HG03432 (cell line): ENCODE measurements around the gene UGT1A3.

Source experiments
- ATAC-seq: cut with Tn5 transposase; IDR thresholded peaks from one replicate; pipeline ENCODE4 v1.9.1; 2021; ENCODE audit warnings: mild to moderate bottlenecking, moderate library complexity; ENCODE audit not compliant: unreplicated experiment

Gene UGT1A3

DNA sequence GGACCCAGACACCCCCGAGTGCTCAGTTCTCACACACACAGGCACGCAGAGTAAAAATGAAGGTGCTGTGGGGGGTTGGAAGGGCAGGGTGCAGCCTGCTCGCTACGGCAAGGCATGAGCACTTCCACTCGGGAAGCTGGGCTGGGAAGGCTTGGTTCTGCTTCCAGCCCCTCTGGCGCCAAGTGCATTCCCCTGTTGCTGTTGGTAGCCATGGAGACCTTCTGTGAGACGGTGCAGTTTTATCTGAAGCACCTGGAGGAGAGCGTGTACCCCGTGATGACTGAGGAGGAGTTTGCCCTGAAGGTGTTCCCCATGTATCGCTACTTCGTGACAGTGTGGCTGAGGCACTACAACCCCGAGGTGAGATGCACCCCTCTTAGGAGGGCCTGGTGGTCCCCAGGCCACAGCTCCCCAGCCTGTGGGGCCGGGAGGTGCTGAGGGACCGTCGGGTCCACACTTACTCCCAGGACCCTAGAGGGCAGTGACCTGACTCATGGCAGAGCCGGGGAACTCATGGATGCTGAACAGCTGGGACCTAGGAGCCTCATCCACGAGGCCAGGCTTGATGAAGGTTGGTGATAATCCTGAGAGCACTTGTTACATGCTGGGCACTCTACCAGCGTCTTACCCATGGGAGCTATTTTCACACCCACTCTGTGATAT lies 64.8 kb downstream of the UGT1A3 start:
- no peak for ATAC-seq

DNA sequence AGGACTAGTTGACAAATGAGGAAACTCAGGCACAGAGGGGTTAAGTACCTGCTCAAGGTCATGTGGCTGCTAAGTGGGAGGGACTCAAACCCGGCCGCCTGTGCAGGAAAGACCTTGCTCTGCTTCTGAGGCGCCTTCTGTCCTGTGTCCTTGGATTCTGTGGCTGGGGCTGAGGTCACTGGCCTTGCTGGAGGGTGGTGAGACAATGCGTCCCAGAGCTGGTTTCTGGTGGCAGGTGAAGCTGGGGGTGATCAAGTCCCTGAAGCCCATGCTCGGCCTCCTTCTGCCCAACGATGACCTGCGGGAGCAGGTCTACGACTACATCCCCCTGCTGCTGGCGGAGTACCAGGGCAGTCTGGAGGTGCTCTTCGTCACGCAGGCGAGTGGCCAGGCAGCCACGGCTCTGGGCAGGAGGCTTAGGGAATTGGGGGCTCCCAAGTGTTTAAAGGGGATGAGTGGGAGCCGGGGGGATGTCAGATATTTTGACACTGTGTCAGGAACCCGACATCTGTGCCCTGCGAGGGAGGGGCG lies 65.4 kb downstream of the UGT1A3 start:
- ATAC-seq, result no peak

- ATAC-seq, result no peak
Observed at GRCh38 chr2:233795735-233796171, 66.9 kb downstream of the UGT1A3 start.

- ATAC-seq, result no peak
Observed at GRCh38 chr2:233796254-233796653, 67.4 kb downstream of the UGT1A3 start.

DNA sequence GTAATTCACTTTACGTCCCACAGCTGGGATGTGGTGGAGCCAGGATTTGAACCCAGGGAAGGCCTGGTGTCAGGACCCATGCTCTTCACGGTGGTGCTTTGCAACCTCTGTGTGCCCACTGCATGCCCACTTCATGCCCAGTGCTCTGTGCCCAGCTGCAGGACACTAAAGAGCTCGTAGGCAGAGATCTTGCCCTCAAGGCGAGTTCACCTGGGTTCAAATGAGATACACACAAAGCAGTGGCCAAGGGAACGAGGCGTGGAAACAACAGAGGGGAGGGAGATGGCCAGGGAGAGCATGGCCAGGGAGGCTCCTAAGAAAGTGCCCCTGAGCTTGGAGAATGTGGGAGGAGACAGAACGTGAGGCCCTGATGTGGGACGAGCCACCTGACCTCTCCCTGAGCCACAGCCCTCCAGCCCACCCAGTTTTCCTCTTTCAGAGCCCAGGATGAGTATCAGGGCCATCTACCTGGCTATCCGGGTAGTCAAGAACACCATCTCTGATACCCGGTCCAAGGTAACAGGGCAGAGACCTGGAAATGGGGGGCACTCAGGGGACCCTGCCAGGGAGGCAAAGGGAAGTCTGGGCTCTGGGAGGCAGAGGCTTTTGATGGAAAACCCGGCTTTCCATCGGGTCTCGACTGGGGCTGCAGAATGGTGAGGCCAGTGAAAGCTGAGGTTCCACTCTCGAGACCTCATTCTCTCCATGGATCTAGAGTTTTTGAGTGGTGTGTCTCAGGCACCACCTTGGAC lies 69.7 kb downstream of the UGT1A3 start:
- no peak for ATAC-seq

- no peak for ATAC-seq
Observed at GRCh38 chr2:233799087-233799665, 70.3 kb downstream of the UGT1A3 start.

DNA sequence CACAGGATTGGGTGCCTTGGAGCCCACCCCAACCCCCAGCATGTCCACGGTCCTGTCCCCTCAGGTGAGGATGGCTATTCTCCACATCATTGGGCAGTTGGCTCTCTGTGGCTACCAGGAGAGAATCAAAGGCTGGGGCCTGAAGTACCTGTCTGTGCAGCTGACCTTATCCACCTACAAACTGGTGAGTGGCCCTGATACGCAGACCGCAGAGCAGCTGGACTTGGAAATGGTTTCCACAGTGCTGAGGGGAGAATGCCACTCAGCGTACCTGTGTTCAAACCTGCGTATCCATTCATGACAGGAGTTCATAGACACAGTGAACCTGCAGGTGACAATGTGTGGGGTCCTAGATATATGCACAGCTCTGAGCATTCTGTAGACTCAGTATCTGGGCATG lies 70.9 kb downstream of the UGT1A3 start:
- no peak for ATAC-seq

- ATAC-seq, result no peak
Observed at GRCh38 chr2:233800208-233800607, 71.4 kb downstream of the UGT1A3 start.

GRCh38 chr2:233801357-233802131 lies 72.7 kb downstream of the UGT1A3 start:
- ATAC-seq, result no peak

DNA sequence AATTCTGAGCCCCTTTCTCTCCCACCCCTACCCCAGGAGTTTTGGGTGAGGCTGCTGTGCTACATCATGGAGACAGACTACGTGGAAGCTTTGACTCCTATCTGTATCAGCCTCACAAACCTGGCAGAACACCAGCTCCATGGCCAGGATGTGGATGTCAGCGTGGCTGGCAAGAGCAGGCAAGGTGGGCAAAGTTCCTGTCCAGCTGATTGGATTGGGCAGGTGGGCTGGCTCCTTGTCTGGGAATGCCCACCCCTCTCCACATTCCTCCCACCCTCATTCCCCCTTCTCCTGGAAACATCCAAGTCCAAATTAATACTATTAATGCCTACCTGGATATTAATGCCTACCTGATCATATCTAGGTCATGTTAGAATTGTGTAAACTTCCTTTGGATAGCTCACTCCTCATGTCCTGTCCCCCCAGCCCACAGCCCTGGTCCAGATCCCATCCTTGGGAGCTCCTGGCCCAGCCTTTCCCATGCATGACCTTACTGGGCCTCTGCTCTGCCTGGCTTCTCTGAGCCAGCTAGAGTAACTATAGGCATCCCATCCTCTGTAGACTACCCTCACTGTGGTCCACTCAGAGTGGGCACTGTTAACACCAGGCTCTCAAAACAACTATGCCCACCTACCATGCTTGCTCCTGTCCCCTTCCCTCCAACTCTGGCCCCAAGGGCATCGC lies 73.4 kb downstream of the UGT1A3 start:
- ATAC-seq, result no peak

- no peak for ATAC-seq
Observed at GRCh38 chr2:233803292-233803911, 74.6 kb downstream of the UGT1A3 start.

GRCh38 chr2:233803994-233804393 lies 75.2 kb downstream of the UGT1A3 start:
- ATAC-seq, result no peak

GRCh38 chr2:233807215-233807865 lies 78.5 kb downstream of the UGT1A3 start:
- ATAC-seq, result no peak

DNA sequence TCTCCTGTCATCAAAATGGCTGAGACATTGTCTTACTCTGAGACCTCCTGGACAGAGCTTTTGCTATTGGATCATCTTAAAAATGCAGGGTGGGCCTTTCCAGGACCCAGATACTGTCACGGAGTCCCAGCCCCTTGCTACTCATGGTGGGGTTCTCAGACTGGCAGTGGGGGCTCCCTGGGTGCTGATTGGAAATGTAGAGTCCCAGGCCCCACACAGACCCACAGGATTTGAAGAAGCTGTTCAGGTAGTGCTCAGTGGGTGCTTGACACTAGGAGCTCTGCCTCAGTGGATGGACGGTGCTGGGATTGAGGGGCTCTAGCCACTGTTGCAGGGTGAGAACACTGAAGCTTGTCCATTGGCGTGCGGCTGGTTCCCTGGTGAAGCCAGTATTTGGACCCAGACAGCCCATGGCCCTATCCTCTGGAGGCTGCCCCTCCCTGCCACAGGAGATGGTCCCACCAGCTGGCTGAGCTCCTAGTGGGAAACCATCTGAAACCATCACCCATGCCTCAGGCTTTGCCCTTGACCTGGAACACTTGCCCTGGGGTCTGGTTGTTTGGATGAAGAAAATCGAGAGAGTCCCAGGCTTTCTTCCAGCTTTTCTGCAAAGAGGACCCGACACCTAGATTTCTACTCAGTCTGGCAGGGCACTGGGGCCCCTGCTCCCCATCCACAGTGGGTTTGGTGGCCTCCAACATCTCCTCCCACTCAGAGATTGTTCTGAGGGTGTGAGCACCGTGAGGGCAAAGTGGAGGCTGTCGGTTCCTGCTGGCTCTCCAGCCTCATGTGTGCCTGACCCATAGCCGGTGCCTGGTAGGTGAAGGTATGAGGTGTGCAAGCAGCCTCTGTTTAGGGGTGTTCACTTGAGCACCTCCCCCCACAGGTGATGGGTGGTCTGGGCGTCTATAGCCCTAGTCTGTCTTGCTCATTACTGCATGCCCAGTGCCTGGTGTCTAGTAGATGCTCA lies 79.4 kb downstream of the UGT1A3 start:
- ATAC-seq, result no peak

DNA sequence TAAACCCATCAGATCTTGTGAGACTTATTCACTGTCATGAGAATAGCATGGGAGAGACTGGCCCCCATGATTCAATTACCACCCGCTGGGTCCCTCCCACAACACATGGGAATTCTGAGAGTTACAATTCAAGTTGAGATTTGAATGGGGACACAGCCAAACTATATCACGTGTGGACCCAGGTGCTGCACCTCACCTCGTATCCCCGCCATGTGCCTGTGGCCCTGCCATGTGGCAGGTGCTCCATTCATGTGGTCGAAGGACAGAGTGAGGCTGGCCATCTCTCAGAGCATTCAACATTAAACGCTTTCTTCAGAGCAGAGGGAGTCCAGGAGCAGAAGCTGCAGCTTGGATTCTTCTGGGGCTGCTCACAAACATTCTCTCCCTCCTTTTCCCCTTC lies 81.5 kb downstream of the UGT1A3 start:
- ATAC-seq, result no peak

DNA sequence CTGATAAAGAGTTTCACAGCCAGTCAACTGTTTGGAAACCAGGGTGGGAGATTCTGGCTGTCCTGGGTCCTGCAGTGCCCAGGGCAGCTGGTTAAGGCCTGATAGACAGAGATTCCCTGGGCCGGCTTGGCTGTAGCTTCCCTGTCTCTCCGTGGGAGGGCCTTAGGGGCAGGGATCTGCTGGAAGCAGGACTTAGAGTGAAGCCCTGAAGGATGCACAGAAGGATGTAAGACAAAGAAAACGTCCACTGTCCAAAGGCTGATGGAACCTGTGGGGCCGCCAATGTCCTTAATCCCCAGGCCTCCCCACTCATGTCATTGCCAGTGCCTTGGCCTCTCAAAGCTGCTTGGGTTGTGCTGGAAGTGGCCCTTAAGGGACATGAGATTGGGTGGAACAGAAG lies 82.2 kb downstream of the UGT1A3 start:
- ATAC-seq, result no peak

- no peak for ATAC-seq
Observed at GRCh38 chr2:233811732-233812131, 82.9 kb downstream of the UGT1A3 start.

DNA sequence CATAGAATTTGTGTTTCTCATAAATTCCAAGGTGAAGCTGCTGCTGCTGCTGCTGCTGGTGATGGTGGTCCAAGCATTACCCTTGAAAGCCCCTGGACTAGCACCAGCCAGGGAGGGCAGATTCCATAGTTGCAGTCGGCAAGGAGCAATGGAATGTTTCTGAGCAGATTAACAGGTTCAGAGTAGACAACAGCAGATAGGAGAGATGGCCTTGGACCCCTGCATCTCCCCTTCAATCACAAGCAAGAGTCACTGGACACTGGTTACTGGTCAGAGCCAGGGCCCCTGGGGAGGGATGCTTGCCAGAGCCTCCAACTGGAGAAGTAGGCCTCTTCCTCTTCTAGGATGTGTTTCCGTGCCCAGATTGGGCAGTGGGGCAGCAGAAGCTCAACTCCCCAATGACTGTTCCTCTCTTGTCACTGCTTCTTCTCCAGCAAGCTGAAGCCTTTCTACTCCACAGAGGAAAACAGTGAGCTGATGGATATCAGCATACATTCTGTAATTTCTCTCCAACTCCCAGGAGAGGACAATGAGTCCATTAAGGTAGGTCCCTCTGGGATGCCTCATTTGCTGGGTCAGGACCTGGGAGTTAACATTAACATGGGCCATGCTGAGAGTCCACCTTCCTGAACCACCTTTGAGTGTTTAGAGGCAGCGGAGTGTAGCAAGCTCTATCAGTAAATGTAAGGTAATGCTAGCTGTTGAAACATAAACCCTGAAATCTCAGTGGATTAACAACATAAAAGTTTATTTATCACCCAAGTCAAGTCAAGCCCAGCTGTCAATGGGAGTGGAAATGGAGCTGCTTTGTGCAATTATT lies 84.6 kb downstream of the UGT1A3 start:
- no peak for ATAC-seq
